Measurements from ENCODE around the gene HEBP1.

HEBP1 gene

GRCh38 chr12:12946686-12947355, 53.2 kb downstream of the HEBP1 start:
- no peak for DNase-seq

- no peak for DNase-seq
Measured at GRCh38 chr12:12945591-12945990, 54.5 kb downstream of the HEBP1 start.

DNA sequence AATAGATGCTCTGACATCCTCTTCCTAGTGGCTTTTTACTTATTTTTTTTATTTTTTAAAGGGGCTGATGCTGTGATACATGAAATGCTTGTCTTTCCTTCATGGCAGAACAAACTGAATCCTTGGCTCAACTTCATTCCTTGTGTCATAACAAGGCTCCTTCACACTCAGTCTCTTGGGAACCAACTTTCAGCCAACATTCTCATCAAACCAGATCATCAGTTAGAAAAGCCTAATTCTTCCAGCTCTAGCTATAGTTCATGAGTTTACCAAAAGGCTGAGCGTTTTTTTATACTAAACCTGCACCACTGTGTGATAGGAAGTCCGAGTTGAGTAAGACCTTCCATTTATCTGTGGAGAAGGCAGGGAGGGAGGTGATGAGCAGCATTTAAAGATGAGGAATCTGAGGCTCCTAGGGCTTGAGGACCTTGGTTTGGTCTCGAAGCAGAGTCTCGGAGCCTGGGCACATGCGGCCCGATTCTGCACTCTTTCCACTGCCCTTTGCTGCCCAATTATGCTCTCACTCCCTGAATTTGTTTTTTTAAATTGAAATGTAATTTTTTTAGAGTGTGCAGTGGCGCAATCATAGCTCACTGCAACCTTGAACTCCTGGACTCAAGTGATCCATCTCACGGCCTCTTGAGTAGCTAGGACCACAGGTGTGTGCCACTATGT, 56.3 kb downstream of the HEBP1 start:
- no peak for DNase-seq

DNA sequence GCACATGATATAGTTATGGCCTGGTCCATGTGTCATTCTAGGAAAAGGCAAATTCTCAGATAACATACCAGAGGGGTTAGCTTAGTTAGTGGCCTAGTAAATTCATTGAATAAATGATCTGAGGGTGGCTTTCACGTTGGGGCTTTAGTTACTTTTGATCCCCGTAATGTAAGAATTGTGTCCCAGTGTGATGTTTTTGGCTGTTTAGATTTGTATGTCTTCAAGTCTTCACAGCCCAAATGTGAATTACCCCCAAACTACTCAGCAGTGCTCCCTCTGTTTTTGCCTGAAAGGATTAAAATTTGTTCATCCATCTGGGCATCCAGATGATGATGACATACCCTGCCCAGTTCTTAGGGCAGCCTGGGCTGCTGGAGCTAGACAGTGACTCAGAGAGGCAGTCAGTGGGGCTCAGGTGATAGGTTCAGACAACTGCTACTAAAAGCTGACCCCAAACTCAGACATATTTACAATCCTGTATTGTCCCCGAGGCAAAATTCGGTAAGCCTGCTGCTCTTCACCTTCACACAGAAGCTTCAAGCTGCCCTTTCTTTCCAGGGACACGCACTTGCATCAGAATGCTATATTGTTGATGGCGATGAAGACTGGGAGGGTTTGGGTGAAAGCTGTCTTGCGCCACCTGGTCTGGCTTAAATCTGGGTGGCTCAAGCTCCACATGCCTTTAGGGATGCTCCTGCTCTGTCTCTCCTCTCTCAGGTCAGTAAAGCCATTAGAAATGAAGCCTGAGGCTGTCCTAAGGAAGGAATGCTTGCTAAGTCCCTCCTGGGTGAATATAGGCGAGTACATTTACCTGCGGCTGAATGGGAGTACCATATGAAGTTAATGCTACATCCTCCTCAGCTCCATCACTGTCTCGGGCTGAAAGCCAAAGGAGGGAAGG, 58.4 kb downstream of the HEBP1 start:
- no peak for DNase-seq

GRCh38 chr12:12939888-12940287, 60.2 kb downstream of the HEBP1 start:
- no peak for DNase-seq

- DNase-seq = no peak
Measured at GRCh38 chr12:12938541-12938940, 61.5 kb downstream of the HEBP1 start.

DNA sequence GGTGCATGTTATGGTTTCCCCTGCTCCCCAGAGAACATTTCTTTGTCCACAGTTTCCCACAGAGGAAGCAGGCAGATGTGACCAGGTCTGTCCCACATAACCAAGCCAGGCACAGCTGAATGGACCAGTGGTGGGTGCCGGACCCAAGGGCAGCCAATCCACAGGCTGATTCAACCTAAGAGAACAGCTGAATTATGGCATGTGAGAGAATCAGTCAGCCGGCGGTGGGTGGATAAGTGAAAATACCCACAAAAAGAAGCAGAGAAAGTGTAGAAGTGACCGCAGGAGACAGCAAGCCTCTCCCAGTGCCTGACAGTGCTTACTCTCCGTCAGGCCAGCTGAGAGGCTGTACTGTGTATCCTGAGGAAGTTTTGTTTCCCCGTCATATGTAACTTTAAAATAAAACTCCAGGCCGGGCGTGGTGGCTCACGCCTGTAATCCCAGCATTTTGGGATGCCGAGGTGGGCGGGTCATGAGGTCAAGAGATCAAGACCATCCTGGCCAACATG, 63.0 kb downstream of the HEBP1 start:
- DNase-seq = no peak

- DNase-seq = no peak
Measured at GRCh38 chr12:12934556-12934955, 65.5 kb downstream of the HEBP1 start.

GRCh38 chr12:12933742-12934141, 66.3 kb downstream of the HEBP1 start:
- DNase-seq = no peak

DNA sequence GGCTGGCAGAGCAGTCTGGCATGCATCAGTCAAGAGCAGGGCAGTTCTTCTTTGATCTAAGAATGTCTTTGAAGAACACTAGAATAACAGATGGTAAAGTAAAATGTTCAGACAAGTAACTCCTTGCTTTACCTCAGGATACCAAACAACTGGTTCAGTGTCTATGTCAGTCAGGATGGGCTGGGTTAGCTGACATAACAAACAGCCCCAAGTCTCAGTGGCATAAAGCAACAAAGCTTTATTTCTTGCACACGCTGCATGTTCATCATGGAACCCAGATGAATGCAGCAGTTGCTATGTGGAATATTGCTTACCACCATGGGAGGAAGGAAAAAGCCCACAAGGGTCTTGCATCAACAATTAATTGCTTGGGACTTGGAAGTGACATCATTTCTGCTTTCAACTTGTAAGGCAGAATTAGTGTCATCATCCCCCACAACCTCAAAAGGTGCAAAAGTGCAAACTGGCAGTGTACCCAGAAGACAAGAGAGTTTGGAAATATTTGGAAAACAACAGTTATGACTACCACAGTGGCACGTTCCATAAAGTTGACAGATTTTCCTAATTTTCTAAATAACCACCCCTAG, 69.3 kb downstream of the HEBP1 start:
- DNase-seq = no peak

- DNase-seq = no peak
Measured at GRCh38 chr12:12929696-12930095, 70.4 kb downstream of the HEBP1 start.

DNA sequence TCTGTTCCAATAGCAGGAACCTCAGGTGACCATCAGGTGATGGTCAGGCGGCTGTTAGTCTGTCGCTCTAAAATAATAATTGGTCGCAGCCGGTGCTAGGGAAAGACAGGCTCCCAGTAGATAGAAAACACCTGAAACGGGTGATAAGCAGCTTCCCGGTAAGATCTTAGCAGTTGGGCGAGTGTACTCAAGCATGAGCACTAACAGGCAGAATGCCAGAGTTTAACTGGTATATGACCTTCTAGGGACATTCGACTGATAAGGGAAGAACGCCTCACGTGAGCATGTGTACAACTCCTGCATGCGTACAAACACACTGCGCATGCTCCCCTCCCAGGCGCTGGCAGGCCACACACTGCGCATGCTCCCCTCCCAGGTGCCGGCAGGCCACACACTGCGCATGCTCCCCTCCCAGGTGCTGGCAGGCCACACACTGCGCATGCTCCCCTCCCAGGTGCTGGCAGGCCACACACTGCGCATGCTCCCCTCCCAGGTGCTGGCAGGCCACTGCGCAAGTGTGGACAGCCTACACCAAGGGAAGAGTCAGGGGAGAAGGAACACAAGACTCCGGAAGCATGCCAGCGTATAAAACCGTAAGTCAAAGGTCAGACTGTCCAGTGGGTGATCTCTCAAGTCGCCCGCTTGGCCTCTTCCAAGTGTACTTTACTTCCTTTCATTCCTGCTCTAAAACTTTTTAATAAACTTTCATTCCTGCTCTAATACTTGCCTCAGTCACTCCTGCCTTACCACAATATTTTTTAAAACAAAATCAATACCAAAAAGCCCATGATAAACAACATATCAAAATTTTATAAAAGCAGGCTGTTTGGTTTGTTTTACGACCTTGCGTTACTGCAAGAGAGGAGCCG, 72.6 kb downstream of the HEBP1 start:
- DNase-seq = no peak

DNA sequence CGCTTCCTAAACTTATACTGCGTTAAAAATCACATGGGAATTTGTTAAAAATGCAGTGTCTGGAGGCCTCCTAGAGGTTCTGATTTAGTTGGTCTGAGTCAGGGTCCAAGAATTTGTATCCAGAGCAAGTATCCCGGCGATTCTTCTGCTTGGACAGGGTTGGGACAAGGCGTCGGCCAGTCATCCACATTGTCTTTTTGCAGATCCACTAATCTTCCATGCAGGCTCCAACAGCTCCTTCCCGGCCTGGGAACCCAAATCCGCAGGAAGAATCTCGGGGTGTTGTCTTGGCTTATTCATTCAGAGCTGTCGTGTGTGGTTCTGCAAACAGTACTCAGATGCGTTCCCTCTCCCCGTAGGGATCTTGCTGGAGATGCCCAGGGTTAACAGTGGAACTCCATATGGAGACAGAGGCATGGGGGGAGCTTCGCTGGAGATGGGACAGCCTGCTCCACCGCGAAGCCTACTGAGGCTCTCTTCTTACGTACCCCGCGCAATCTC, 73.4 kb downstream of the HEBP1 start:
- DNase-seq = no peak

DNA sequence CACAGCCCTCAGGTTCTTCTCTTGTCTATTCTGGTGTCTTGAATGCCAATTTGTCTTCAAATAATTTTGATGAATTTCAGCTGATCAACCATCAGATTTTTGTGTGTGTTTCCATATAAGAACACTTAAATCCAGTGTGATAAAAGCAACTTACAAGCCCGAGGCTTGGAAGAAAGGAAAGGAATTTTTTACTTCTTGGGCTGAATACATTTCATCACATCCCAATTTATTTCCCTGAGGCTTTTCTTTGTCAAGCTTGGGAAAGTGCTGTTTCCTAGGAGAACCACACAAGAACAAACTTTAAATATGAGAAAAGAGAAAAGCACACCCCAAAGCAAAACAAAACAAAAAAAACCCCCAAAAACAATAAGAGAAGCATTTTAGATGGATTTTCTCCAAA, 74.7 kb downstream of the HEBP1 start:
- no peak for DNase-seq
